Measurements from ENCODE around the gene DMP1.

Gene DMP1

GRCh38 chr4:87657525-87657924 lies 7.4 kb downstream of the DMP1 start:
- Histone ChIP-seq H3K27ac (replicated peaks) (no peak overlapping the region), H3K27me3 (ENCODE audit: insufficient read depth, poor library complexity, severe bottlenecking) (no peaks in the 10 kb centered on the region), H3K4me3 (replicated peaks; ENCODE audit: insufficient read depth, low read length) (no peak overlapping the region)
- TF ChIP-seq GABPA (IDR thresholded peaks at IDR 0.05; ENCODE audit: low read depth): no peak
- TF ChIP-seq CTCF (IDR thresholded peaks at IDR 0.05; ENCODE audit: insufficient read depth, low read length): no peak
- no peak for TF ChIP-seq REST (IDR thresholded peaks at IDR 0.05; ENCODE audit: insufficient replicate concordance, low read depth)
- TF ChIP-seq SPI1 (IDR thresholded peaks at IDR 0.05; ENCODE audit: borderline replicate concordance, low read depth): no peak
- no peak for TF ChIP-seq POLR2AphosphoS5 (IDR thresholded peaks at IDR 0.05; ENCODE audit: low read depth)
- DNase-seq (ENCODE audit: low read depth in 1 of 2, low spot score in 1 of 2): no peak

- no peak overlapping the region for H3K27ac ChIP-seq (replicated peaks)
These were observed 9.3 kb downstream of the DMP1 start for GRCh38 chr4:87659247-87659931.

More at GRCh38 chr4:87659247-87659931, 9.3 kb downstream of the DMP1 start:
- TF ChIP-seq REST (IDR thresholded peaks at IDR 0.05; ENCODE audit: insufficient replicate concordance, low read depth) (no peak), SPI1 (IDR thresholded peaks at IDR 0.05; ENCODE audit: borderline replicate concordance, low read depth) (no peak), POLR2AphosphoS5 (IDR thresholded peaks at IDR 0.05; ENCODE audit: low read depth) (no peak), CTCF (IDR thresholded peaks at IDR 0.05; ENCODE audit: insufficient read depth, low read length) (no peak), GABPA (IDR thresholded peaks at IDR 0.05; ENCODE audit: low read depth) (no peak)
- no peaks in the 10 kb centered on the region for H3K27me3 ChIP-seq (ENCODE audit: insufficient read depth, poor library complexity, severe bottlenecking)
- no peak for DNase-seq (ENCODE audit: low read depth in 1 of 2, low spot score in 1 of 2)
- no peak overlapping the region for H3K4me3 ChIP-seq (replicated peaks; ENCODE audit: insufficient read depth, low read length)

Measured in HL-60 (cell line).